Smooth muscle cell (in vitro differentiated cells): ENCODE measurements around the gene CHST11. TPM values are rescaled to one million over a fixed set of nuclear protein-coding genes. Genes with fewer than 3 reads are reported as not detected.

ENCODE experiments used
- DNase-seq: peaks from one replicate; lab custom pipeline; 2025; ENCODE audit not compliant: unreplicated experiment; lab: John Stamatoyannopoulos, UW
- H2AFZ ChIP-seq: fragments of 200-600 bp; sonication (generic); 2 replicates; pipeline ENCODE4 v1.6.0; 2016; ENCODE audit warnings: antibody characterized with exemption, low read depth, mild to moderate bottlenecking
- H3F3A ChIP-seq: fragments of 200-600 bp; sonication (generic); 2 replicates; pipeline ENCODE4 v1.6.0; 2017; ENCODE audit warnings: antibody characterized with exemption, low read depth
- H3K27ac ChIP-seq: fragments of 200-600 bp; sonication (generic); 2 replicates; pipeline ENCODE4 v1.5.1; 2016; ENCODE audit warnings: low read depth, mild to moderate bottlenecking
- H3K27me3 ChIP-seq: fragments of 200-600 bp; sonication (generic); 2 replicates; pipeline ENCODE4 v1.6.1; 2016; ENCODE audit warnings: low read depth, mild to moderate bottlenecking
- H3K36me3 ChIP-seq: fragments of 200-600 bp; sonication (generic); 2 replicates; pipeline ENCODE4 v1.5.1; 2016; ENCODE audit warnings: low read depth
- H3K4me1 ChIP-seq: fragments of 200-600 bp; sonication (generic); 2 replicates; pipeline ENCODE4 v1.5.1; 2016; ENCODE audit warnings: low read depth
- H3K4me2 ChIP-seq: fragments of 200-600 bp; sonication (generic); 2 replicates; pipeline ENCODE4 v1.6.0; 2016; ENCODE audit warnings: mild to moderate bottlenecking
- H3K4me3 ChIP-seq: fragments of 200-600 bp; sonication (generic); 2 replicates; pipeline ENCODE4 v1.5.1; 2016; ENCODE audit warnings: mild to moderate bottlenecking
- H3K79me2 ChIP-seq: fragments of 200-600 bp; sonication (generic); 2 replicates; pipeline ENCODE4 v1.6.0; 2016; ENCODE audit warnings: low read depth, mild to moderate bottlenecking
- H3K9ac ChIP-seq: fragments of 200-600 bp; sonication (generic); 2 replicates; pipeline ENCODE4 v1.6.0; 2016; ENCODE audit warnings: low read depth
- H3K9me3 ChIP-seq: fragments of 200-600 bp; sonication (generic); replicated peaks from 2 replicates; pipeline ENCODE4 v1.5.1; 2016; ENCODE audit warnings: low read depth
- H4K20me1 ChIP-seq: fragments of 200-600 bp; sonication (generic); 2 replicates; pipeline ENCODE4 v1.6.0; 2016; ENCODE audit warnings: low read depth
- CTCF ChIP-seq: fragments of 200-600 bp; sonication (generic); IDR thresholded peaks from 2 replicates; pipeline ENCODE4 v1.5.1; 2017; ENCODE audit warnings: borderline replicate concordance, mild to moderate bottlenecking, antibody characterized with exemption; ENCODE audit not compliant: insufficient read depth, poor library complexity, severe bottlenecking
- WGBS: methylation state at CpG from one replicate; pipeline ENCODE4 v1.1.7; 2016; ENCODE audit warnings: low lambda C conversion rate; 5-methylcytosine and 5-hydroxymethylcytosine counted together
- polyA plus RNA-seq: library from polyadenylated mRNA; unstranded; fragments of >200 nt; fragmentation: Nextera tagmentation; extraction: Ambion mirVana; gene quantifications from 2 replicates; pipeline ENCODE4 v1.2.1, GENCODE V29; 2016
- total RNA-seq: library from RNA; depleted of rRNA; stranded (reverse); fragments of >200 nt; gene quantifications from 2 replicates; pipeline ENCODE4 v1.2.3, GENCODE V29; 2014

Gene CHST11
- total and polyA plus RNA-seq, 2 experiments from 2014 or later, result 6.9 to 10.2 TPM

- Histone ChIP-seq H3K36me3 (no peaks in the 10 kb centered on the region), H3F3A (no peaks in the 10 kb centered on the region), H3K4me3 (no peak overlapping the region), H3K9me3 (no peaks in the 10 kb centered on the region), H3K27ac (no peak overlapping the region), H3K4me1 (no peaks in the 10 kb centered on the region), H2AFZ (no peak overlapping the region), H3K79me2 (peaks cover 8% of the 10 kb centered on the region), H3K4me2 (no peak overlapping the region), H3K9ac (no peak overlapping the region), H4K20me1 (peaks cover 13% of the 10 kb centered on the region), H3K27me3 (no peaks in the 10 kb centered on the region)
- DNase-seq, result no peak
- no peak for TF ChIP-seq CTCF
- 91% methylated on average over 8 of the region's 8 CpGs for WGBS
Observed at GRCh38 chr12:104565606-104566243, 109.0 kb downstream of the CHST11 start.

- Histone ChIP-seq H3K27ac (no peak overlapping the region), H3K79me2 (peaks cover 8% of the 10 kb centered on the region), H4K20me1 (peaks cover 13% of the 10 kb centered on the region), H3K27me3 (no peaks in the 10 kb centered on the region), H3K9ac (no peak overlapping the region), H3K4me2 (no peak overlapping the region), H3K4me1 (no peaks in the 10 kb centered on the region), H3K9me3 (no peaks in the 10 kb centered on the region), H3F3A (no peaks in the 10 kb centered on the region), H3K36me3 (no peaks in the 10 kb centered on the region), H2AFZ (no peak overlapping the region), H3K4me3 (no peak overlapping the region)
- WGBS, result 95% methylated on average over 6 of the region's 6 CpGs
- TF ChIP-seq CTCF, result no peak
- DNase-seq, result no peak
Observed at GRCh38 chr12:104566244-104566993, 109.7 kb downstream of the CHST11 start.

GRCh38 chr12:104567832-104568486, 111.2 kb downstream of the CHST11 start:
- no peak for TF ChIP-seq CTCF
- no peak overlapping the region for H3K27ac ChIP-seq
- no peaks in the 10 kb centered on the region for H3F3A ChIP-seq
- H3K4me2 ChIP-seq, result no peak overlapping the region
- 95% methylated on average over 5 of the region's 5 CpGs for WGBS
- no peaks in the 10 kb centered on the region for H3K27me3 ChIP-seq
- no peaks in the 10 kb centered on the region for H3K9me3 ChIP-seq
- no peak overlapping the region for H3K4me3 ChIP-seq
- H3K36me3 ChIP-seq, result no peaks in the 10 kb centered on the region
- DNase-seq, result no peak
- no peak overlapping the region for H2AFZ ChIP-seq
- peaks cover 8% of the 10 kb centered on the region for H4K20me1 ChIP-seq
- no peak overlapping the region for H3K9ac ChIP-seq
- no peaks in the 10 kb centered on the region for H3K4me1 ChIP-seq
- H3K79me2 ChIP-seq, result peaks cover 8% of the 10 kb centered on the region
